ENCODE measurements around the gene TARM1.

Gene TARM1

DNA sequence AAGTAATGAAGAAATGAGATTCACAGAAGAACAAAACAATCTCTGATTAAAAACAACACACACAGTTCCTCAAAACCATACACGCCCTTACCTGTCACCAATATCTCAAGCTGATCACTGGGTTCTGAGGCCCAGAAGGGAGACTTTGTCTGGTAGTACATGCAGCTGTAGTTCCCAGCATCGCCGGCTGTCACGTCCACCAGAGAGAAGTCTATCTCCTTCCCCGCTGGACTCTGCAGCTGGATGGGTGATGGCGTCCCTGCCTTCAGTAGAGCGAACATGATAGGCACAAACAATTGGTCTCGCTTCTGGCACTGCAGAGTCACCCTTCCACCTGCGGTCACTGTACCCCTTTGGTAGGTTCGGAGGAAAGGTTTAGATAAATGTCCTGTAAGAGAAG is 7.3 kb downstream of the TARM1 start:
- Histone ChIP-seq H3K9me3 (ENCODE audit: control insufficient read depth, insufficient read depth, low read depth, low read length) (no peaks in the 10 kb centered on the region), H3K36me3 (ENCODE audit: control insufficient read depth in 2 of 2, insufficient read depth in 1 of 2, low read length in 2 of 2) (no peaks in the 10 kb centered on the region), H3K27ac (ENCODE audit: extremely low read depth, low read depth, low read length) (no peak overlapping the region), H3K4me1 (ENCODE audit: control insufficient read depth, insufficient read depth, low read length) (no peaks in the 10 kb centered on the region), H3K4me3 (ENCODE audit: low read depth, low read length) (no peak overlapping the region)
- CTCF ChIA-PET: no interaction called here
- no peak for TF ChIP-seq ZNF658 (tag by site-specific recombination; IDR thresholded peaks at IDR 0.05)
- TF ChIP-seq, protein P1, sequence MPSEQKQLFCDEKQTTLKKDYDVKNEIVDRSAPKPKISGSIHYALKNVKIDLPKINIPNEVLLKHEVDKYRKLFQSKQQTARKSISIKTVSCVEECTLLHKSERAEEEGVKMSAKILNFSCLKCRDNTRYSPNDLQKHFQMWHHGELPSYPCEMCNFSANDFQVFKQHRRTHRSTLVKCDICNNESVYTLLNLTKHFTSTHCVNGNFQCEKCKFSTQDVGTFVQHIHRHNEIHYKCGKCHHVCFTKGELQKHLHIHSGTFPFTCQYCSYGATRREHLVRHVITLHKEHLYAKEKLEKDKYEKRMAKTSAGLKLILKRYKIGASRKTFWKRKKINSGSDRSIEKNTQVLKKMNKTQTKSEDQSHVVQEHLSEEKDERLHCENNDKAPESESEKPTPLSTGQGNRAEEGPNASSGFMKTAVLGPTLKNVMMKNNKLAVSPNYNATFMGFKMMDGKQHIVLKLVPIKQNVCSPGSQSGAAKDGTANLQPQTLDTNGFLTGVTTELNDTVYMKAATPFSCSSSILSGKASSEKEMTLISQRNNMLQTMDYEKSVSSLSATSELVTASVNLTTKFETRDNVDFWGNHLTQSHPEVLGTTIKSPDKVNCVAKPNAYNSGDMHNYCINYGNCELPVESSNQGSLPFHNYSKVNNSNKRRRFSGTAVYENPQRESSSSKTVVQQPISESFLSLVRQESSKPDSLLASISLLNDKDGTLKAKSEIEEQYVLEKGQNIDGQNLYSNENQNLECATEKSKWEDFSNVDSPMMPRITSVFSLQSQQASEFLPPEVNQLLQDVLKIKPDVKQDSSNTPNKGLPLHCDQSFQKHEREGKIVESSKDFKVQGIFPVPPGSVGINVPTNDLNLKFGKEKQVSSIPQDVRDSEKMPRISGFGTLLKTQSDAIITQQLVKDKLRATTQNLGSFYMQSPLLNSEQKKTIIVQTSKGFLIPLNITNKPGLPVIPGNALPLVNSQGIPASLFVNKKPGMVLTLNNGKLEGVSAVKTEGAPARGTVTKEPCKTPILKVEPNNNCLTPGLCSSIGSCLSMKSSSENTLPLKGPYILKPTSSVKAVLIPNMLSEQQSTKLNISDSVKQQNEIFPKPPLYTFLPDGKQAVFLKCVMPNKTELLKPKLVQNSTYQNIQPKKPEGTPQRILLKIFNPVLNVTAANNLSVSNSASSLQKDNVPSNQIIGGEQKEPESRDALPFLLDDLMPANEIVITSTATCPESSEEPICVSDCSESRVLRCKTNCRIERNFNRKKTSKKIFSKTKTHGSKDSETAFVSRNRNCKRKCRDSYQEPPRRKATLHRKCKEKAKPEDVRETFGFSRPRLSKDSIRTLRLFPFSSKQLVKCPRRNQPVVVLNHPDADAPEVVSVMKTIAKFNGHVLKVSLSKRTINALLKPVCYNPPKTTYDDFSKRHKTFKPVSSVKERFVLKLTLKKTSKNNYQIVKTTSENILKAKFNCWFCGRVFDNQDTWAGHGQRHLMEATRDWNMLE (tag by site-specific recombination; conservative IDR thresholded peaks at IDR 0.05; ENCODE audit: low read depth): no peak
- no peak for TF ChIP-seq EGR2 (tag by site-specific recombination; IDR thresholded peaks at IDR 0.05; ENCODE audit: low read depth)
- no peak for TF ChIP-seq KLF16 (tag by site-specific recombination; IDR thresholded peaks at IDR 0.05)
- TF ChIP-seq SP2 (tag by site-specific recombination; IDR thresholded peaks at IDR 0.05): no peak
- no peak for TF ChIP-seq ZSCAN16 (tag by site-specific recombination; IDR thresholded peaks at IDR 0.05)
- no peak for TF ChIP-seq ZBTB20 (tag by site-specific recombination; IDR thresholded peaks at IDR 0.05)
- TF ChIP-seq PRDM2 (tag by site-specific recombination; IDR thresholded peaks at IDR 0.05; ENCODE audit: borderline replicate concordance): no peak
- no peak for TF ChIP-seq ZNF544 (tag by site-specific recombination; IDR thresholded peaks at IDR 0.05)
- no peak for TF ChIP-seq RBAK (tag by site-specific recombination; IDR thresholded peaks at IDR 0.05)
- no peak for TF ChIP-seq ZNF585B (tag by site-specific recombination; IDR thresholded peaks at IDR 0.05)
- no peak for TF ChIP-seq ZNF423 (tag by site-specific recombination; IDR thresholded peaks at IDR 0.05)
- TF ChIP-seq ZNF16 (tag by site-specific recombination; IDR thresholded peaks at IDR 0.05; ENCODE audit: low read depth): no peak
- no peak for TF ChIP-seq AEBP2 (tag by site-specific recombination; IDR thresholded peaks at IDR 0.05; ENCODE audit: borderline replicate concordance)
- no peak for TF ChIP-seq SALL2 (tag by site-specific recombination; IDR thresholded peaks at IDR 0.05; ENCODE audit: borderline replicate concordance)
- TF ChIP-seq ZNF184 (tag by site-specific recombination; IDR thresholded peaks at IDR 0.05): no peak
- TF ChIP-seq ZNF398 (tag by site-specific recombination; IDR thresholded peaks at IDR 0.05): no peak
- no peak for TF ChIP-seq MEIS1 (CRISPR knock-in tag; IDR thresholded peaks at IDR 0.05; ENCODE audit: borderline replicate concordance)
- POLR2A ChIA-PET: no interaction called here

Measured in HEK293 (cell line).